ENCODE results near the gene NOCT. TPM values are rescaled to one million over a fixed set of nuclear protein-coding genes. Genes with fewer than 3 reads are reported as not detected.

The NOCT gene
- total RNA-seq, 1 donor from 2014 or later = 5.7 TPM

DNA sequence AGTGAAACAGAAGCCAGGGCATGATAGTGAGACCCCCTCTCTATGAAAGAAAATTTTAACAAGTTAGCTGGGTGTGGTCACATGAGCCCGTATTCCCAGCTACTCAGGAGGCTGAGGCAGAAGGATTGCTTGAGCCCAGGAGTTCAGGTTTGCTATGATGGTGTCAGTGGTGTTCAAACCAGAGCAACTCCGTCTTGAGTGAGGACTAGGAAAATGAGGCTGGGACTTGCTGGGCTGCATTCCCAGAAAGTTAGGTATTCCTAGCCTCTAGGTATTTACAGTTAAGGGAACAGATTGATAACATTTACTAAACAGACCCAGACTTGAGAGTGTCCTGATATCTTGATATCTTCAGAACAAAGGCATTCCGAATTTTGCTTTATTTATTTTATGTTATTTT, 37.0 kb upstream of the NOCT start:
- Histone ChIP-seq H3K4me3 (no peak overlapping the region), H3K4me1 (peaks cover 28% of the 10 kb centered on the region), H4K20me1 (ENCODE audit: low read depth) (no peaks in the 10 kb centered on the region), H3F3A (ENCODE audit: low read depth) (peaks cover 27% of the 10 kb centered on the region), H3K27ac (no peak overlapping the region), H3K4me2 (no peak overlapping the region), H2AFZ (replicated peaks) (no peak overlapping the region), H3K9ac (no peak overlapping the region), H3K9me3 (ENCODE audit: low read depth) (no peaks in the 10 kb centered on the region), H3K79me2 (ENCODE audit: low read depth) (no peaks in the 10 kb centered on the region), H3K36me3 (no peaks in the 10 kb centered on the region), H3K27me3 (no peaks in the 10 kb centered on the region)
- peaks cover 15% of the 10 kb centered on the region for H3K4me1 Mint-ChIP-seq
- H3K27ac Mint-ChIP-seq = no peak overlapping the region
- H3K9me3 Mint-ChIP-seq = no peaks in the 10 kb centered on the region
- no peak overlapping the region for H3K4me3 Mint-ChIP-seq
- H3K27me3 Mint-ChIP-seq (ENCODE audit: insufficient read depth, low read depth) = no peaks in the 10 kb centered on the region
- no peak for DNase-seq (ENCODE audit: low spot score)
- no peak for TF ChIP-seq EZH2 (IDR thresholded peaks at IDR 0.05)
- no peak for TF ChIP-seq EZH2phosphoT487 (IDR thresholded peaks at IDR 0.05)
- TF ChIP-seq, protein P1, sequence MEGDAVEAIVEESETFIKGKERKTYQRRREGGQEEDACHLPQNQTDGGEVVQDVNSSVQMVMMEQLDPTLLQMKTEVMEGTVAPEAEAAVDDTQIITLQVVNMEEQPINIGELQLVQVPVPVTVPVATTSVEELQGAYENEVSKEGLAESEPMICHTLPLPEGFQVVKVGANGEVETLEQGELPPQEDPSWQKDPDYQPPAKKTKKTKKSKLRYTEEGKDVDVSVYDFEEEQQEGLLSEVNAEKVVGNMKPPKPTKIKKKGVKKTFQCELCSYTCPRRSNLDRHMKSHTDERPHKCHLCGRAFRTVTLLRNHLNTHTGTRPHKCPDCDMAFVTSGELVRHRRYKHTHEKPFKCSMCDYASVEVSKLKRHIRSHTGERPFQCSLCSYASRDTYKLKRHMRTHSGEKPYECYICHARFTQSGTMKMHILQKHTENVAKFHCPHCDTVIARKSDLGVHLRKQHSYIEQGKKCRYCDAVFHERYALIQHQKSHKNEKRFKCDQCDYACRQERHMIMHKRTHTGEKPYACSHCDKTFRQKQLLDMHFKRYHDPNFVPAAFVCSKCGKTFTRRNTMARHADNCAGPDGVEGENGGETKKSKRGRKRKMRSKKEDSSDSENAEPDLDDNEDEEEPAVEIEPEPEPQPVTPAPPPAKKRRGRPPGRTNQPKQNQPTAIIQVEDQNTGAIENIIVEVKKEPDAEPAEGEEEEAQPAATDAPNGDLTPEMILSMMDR (IDR thresholded peaks at IDR 0.05) = no peak
- no peaks in the 10 kb centered on the region for H3K36me3 Mint-ChIP-seq

DNA sequence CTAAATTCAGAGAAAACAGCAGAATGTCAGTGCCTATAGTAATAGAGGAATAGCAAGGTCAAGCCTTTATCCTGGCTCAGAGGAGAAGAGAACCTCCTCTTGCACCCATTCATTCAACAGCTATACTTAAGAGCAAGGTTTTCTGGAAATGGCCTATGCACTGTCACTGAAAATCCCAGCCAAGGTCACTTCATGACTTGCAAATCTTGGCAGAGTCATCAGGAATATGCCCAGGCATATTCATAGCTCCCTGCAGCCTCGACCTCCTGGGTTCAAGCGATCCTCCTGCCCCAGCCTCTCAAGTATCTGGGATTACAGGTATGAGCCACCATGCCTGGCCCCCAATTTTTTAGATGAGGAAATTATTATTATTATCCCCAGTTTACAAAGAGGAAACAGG, 35.8 kb upstream of the NOCT start:
- no peak overlapping the region for H2AFZ ChIP-seq (replicated peaks)
- H3K4me1 ChIP-seq = peaks cover 17% of the 10 kb centered on the region
- peaks cover 9% of the 10 kb centered on the region for H3K4me1 Mint-ChIP-seq
- H3K27me3 Mint-ChIP-seq (ENCODE audit: insufficient read depth, low read depth) = no peaks in the 10 kb centered on the region
- no peaks in the 10 kb centered on the region for H3K36me3 Mint-ChIP-seq
- no peak overlapping the region for H3K4me3 ChIP-seq
- no peak overlapping the region for H3K27ac ChIP-seq
- H3K79me2 ChIP-seq (ENCODE audit: low read depth) = no peaks in the 10 kb centered on the region
- H3K27me3 ChIP-seq = no peaks in the 10 kb centered on the region
- TF ChIP-seq EZH2phosphoT487 (IDR thresholded peaks at IDR 0.05) = no peak
- TF ChIP-seq EZH2 (IDR thresholded peaks at IDR 0.05) = no peak
- TF ChIP-seq, protein P1 (IDR thresholded peaks at IDR 0.05) = no peak
- no peak overlapping the region for H3K27ac Mint-ChIP-seq
- no peak overlapping the region for H3K4me2 ChIP-seq
- H3K9ac ChIP-seq = no peak overlapping the region
- peaks cover 17% of the 10 kb centered on the region for H3F3A ChIP-seq (ENCODE audit: low read depth)
- no peaks in the 10 kb centered on the region for H3K9me3 ChIP-seq (ENCODE audit: low read depth)
- no peaks in the 10 kb centered on the region for H3K36me3 ChIP-seq
- no peaks in the 10 kb centered on the region for H4K20me1 ChIP-seq (ENCODE audit: low read depth)
- no peak for DNase-seq (ENCODE audit: low spot score)
- no peaks in the 10 kb centered on the region for H3K9me3 Mint-ChIP-seq
- no peak overlapping the region for H3K4me3 Mint-ChIP-seq

DNA sequence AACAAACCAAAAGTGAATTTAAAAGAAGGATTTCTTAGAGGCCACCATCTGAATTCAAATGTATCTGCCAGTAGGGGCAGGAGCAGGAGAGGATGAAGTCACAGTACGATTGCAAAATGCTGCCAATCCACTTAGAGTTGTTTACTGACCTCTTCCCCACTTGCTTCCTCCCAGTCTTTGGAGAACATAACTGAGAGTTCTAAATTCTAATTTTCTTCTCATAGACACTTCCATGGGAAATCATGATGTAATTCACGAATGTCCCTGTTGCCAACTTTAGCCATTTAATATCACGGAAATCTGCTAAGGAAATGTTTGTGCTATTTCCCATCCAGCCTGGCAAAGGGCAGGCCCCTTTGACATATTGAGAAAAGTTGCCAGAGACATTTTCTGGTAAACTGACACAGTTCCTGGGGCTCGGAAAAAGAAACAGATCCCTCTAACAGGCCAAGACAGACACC, 33.6 kb upstream of the NOCT start:
- no peak for DNase-seq (ENCODE audit: low spot score)

More for the DNA sequence above, 33.6 kb upstream of the NOCT start:
- Histone ChIP-seq H3K9ac (no peak overlapping the region), H3K9me3 (ENCODE audit: low read depth) (no peaks in the 10 kb centered on the region), H3K4me3 (no peak overlapping the region), H3K4me2 (no peak overlapping the region), H3K27me3 (no peaks in the 10 kb centered on the region), H3K27ac (no peak overlapping the region), H4K20me1 (ENCODE audit: low read depth) (no peaks in the 10 kb centered on the region), H2AFZ (replicated peaks) (peak overlapping the region; percentile 67), H3F3A (ENCODE audit: low read depth) (peaks cover 2% of the 10 kb centered on the region), H3K4me1 (peaks cover 13% of the 10 kb centered on the region), H3K79me2 (ENCODE audit: low read depth) (no peaks in the 10 kb centered on the region), H3K36me3 (no peaks in the 10 kb centered on the region)
- Mint-ChIP-seq H3K4me3 (no peak overlapping the region), H3K4me1 (peaks cover 9% of the 10 kb centered on the region), H3K9me3 (no peaks in the 10 kb centered on the region), H3K27me3 (ENCODE audit: insufficient read depth, low read depth) (no peaks in the 10 kb centered on the region), H3K27ac (no peak overlapping the region), H3K36me3 (no peaks in the 10 kb centered on the region)
- TF ChIP-seq EZH2phosphoT487 (IDR thresholded peaks at IDR 0.05) (no peak), EZH2 (IDR thresholded peaks at IDR 0.05) (no peak)
- TF ChIP-seq, protein P1 (IDR thresholded peaks at IDR 0.05) = no peak
